ENCODE measurements around the gene PHLPP1.

DNA sequence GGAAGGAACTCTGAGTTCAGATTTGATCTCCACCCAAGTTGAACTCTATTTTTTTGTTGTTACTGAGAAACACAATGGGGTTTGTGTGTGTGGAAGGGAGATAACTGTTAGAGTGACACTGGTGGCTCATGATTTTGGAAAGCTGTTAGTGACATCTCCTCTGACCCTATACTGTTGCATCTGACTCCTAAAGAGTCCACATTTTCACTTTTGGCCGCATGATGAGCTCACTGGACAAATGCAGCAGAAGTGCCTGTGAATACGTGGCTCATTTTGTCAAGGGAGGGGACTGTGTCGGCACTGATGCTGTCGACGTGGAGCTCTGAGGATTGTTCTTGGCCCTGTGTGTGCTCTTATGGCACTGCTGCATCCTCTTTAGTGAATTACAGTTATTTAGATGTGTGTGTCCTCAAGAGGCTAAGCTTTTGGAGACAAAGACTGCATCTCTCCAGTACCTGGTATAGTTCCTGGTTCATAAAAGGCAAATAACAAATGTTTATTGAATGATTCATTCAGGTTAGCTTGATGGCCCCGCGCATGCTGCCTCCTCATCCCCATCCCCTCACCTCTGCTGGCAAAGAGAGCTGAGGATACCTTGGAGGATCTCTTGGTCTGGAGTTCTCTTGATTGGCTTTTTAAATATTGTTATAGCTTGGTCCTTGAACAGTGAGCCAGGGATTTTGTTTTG lies 135.4 kb downstream of the PHLPP1 start:
- TF ChIP-seq, protein P1, sequence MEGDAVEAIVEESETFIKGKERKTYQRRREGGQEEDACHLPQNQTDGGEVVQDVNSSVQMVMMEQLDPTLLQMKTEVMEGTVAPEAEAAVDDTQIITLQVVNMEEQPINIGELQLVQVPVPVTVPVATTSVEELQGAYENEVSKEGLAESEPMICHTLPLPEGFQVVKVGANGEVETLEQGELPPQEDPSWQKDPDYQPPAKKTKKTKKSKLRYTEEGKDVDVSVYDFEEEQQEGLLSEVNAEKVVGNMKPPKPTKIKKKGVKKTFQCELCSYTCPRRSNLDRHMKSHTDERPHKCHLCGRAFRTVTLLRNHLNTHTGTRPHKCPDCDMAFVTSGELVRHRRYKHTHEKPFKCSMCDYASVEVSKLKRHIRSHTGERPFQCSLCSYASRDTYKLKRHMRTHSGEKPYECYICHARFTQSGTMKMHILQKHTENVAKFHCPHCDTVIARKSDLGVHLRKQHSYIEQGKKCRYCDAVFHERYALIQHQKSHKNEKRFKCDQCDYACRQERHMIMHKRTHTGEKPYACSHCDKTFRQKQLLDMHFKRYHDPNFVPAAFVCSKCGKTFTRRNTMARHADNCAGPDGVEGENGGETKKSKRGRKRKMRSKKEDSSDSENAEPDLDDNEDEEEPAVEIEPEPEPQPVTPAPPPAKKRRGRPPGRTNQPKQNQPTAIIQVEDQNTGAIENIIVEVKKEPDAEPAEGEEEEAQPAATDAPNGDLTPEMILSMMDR (IDR thresholded peaks at IDR 0.05): no peak
- TF ChIP-seq POLR2A (IDR thresholded peaks at IDR 0.05): no peak
